H1 (cell line): ENCODE data around the gene TBC1D22A. TPM values are rescaled to one million over a fixed set of nuclear protein-coding genes. Genes with fewer than 3 reads are reported as not detected.

ENCODE experiments used
- CTCF ChIA-PET: fragments of 300-600 bp; sonication (Branson Sonifier 250); formaldehyde crosslinking; loops from one replicate; lab custom pipeline; 2021; ENCODE audit not compliant: partially characterized antibody; lab: Charles Lee
- POLR2A ChIA-PET: fragments of 300-600 bp; sonication (Branson Sonifier 250); formaldehyde crosslinking; loops from one replicate; lab custom pipeline; 2021; ENCODE audit warnings: inconsistent platforms; ENCODE audit not compliant: partially characterized antibody; lab: Charles Lee
- DNase-seq, 2 experiments: peaks; one replicate each; pipeline versions ENCODE4 v3.0.0 to v3.0.0-alpha.2; 2010 to 2022; ENCODE audit warnings: low spot score in 2 of 2, low read depth in 1 of 2, mixed read lengths in 1 of 2
- FAIRE-seq: peaks from 2 replicates; lab custom pipeline; 2011; peaks lifted over from hg19 to GRCh38; lab: Jason Lieb, UNC
- H2AFZ ChIP-seq: 2 replicates; pipeline ENCODE4 v1.8.1; 2012; ENCODE audit warnings: low read length, inconsistent platforms
- H2AK5ac ChIP-seq: 2 replicates; pipeline ENCODE4 v1.6.1; 2013; ENCODE audit warnings: low read depth, low read length
- H2BK120ac ChIP-seq: replicated peaks from 2 replicates; pipeline ENCODE3; 2013; ENCODE audit warnings: low read depth, low read length, inconsistent platforms
- H2BK12ac ChIP-seq: 2 replicates; pipeline ENCODE4 v1.6.1; 2013; ENCODE audit warnings: low read depth, low read length
- H2BK15ac ChIP-seq: 2 replicates; pipeline ENCODE4 v1.6.1; 2013; ENCODE audit warnings: low read length
- H2BK20ac ChIP-seq: 2 replicates; pipeline ENCODE4 v1.6.1; 2013; ENCODE audit warnings: low read length
- H2BK5ac ChIP-seq: 2 replicates; pipeline ENCODE4 v1.6.1; 2013; ENCODE audit warnings: low read depth, low read length
- H3K14ac ChIP-seq: 2 replicates; pipeline ENCODE4 v1.6.1; 2013; ENCODE audit warnings: inconsistent platforms; ENCODE audit not compliant: insufficient read length
- H3K18ac ChIP-seq: 2 replicates; pipeline ENCODE4 v1.6.1; 2013; ENCODE audit warnings: low read length; ENCODE audit errors: extremely low read depth
- H3K23ac ChIP-seq: 2 replicates; pipeline ENCODE4 v1.6.1; 2013; ENCODE audit warnings: inconsistent platforms; ENCODE audit not compliant: insufficient read length
- H3K23me2 ChIP-seq: 2 replicates; pipeline ENCODE4 v1.6.1; 2013; ENCODE audit warnings: low read depth, low read length
- H3K27ac ChIP-seq: 2 replicates; pipeline ENCODE4 v1.6.1; 2011; ENCODE audit warnings: low read depth, low read length, inconsistent platforms
- H3K27me3 ChIP-seq, 4 experiments: replicated peaks in 1 of 4; 1 replicate in 1 of 4; 2 replicates in 3 of 4; pipeline versions ENCODE4 v1.6.1 to v1.8.1; 2011 to 2013; ENCODE audit warnings: low read length in 3 of 4, mild to moderate bottlenecking in 3 of 4, inconsistent platforms in 2 of 4, mixed read lengths in 2 of 4, moderate library complexity in 1 of 4; ENCODE audit not compliant: control insufficient read depth in 3 of 4, insufficient read depth in 3 of 4; ENCODE audit errors: extremely low read depth in 1 of 4
- H3K36me3 ChIP-seq, 4 experiments: 2 replicates each; pipeline versions ENCODE4 v1.6.1 to v1.8.1; 2011 to 2013; ENCODE audit warnings: mild to moderate bottlenecking in 4 of 4, low read length in 3 of 4, moderate library complexity in 2 of 4, control low read depth in 1 of 4, inconsistent platforms in 1 of 4; ENCODE audit not compliant: insufficient read depth in 4 of 4, control insufficient read depth in 2 of 4
- H3K4ac ChIP-seq: replicated peaks from 2 replicates; pipeline ENCODE3; 2013; ENCODE audit warnings: low read length, low read depth, mixed read lengths, inconsistent platforms; ENCODE audit not compliant: insufficient read length
- H3K4me1 ChIP-seq, 4 experiments: replicated peaks in 1 of 4; 1 replicate in 1 of 4; 2 replicates in 3 of 4; pipeline versions ENCODE4 v1.6.1 to v1.8.1; 2011 to 2013; ENCODE audit warnings: low read length in 3 of 4, inconsistent platforms in 2 of 4, mixed read lengths in 1 of 4; ENCODE audit not compliant: insufficient read depth in 4 of 4, control insufficient read depth in 3 of 4
- H3K4me2 ChIP-seq, 2 experiments: 2 replicates each; pipeline versions ENCODE4 v1.6.1 to v1.8.1; 2011 to 2013; ENCODE audit warnings: low read depth in 2 of 2, low read length in 2 of 2, control low read depth in 1 of 2, inconsistent platforms in 1 of 2, mild to moderate bottlenecking in 1 of 2; ENCODE audit not compliant: insufficient read depth in 1 of 2
- H3K4me3 ChIP-seq, 4 experiments: fragments of 200-600, 300-600 bp in 1 of 4; sonication (generic), shearing (Covaris generic), sonication (Bioruptor Twin) in 1 of 4; 2 replicates each; pipeline versions ENCODE4 v1.5.1 to v1.8.1; 2011 to 2016; ENCODE audit warnings: low read length in 4 of 4, low read depth in 3 of 4, control low read depth in 2 of 4, inconsistent platforms in 2 of 4, mild to moderate bottlenecking in 2 of 4, mixed read lengths in 1 of 4, moderate library complexity in 1 of 4; ENCODE audit not compliant: insufficient read depth in 2 of 4; ENCODE audit errors: extremely low read depth in 1 of 4
- H3K56ac ChIP-seq: replicated peaks from 2 replicates; pipeline ENCODE3; 2013; ENCODE audit warnings: low read depth, mild to moderate bottlenecking, mixed read lengths, low read length, inconsistent platforms; ENCODE audit not compliant: insufficient read length
- H3K79me1 ChIP-seq: 2 replicates; pipeline ENCODE4 v1.6.1; 2013; ENCODE audit warnings: low read depth, low read length, control low read depth
- H3K79me2 ChIP-seq, 2 experiments: 2 replicates each; pipeline versions ENCODE4 v1.6.1 to v1.8.1; 2012 to 2013; ENCODE audit warnings: low read length in 2 of 2, mild to moderate bottlenecking in 2 of 2, inconsistent platforms in 1 of 2; ENCODE audit not compliant: insufficient read depth in 2 of 2, control insufficient read depth in 1 of 2
- H3K9ac ChIP-seq, 4 experiments: replicated peaks in 1 of 4; 1 replicate in 1 of 4; 2 replicates in 3 of 4; pipeline versions ENCODE4 v1.6.1 to v1.8.1; 2011 to 2013; ENCODE audit warnings: low read depth in 3 of 4, low read length in 3 of 4, control low read depth in 2 of 4, mild to moderate bottlenecking in 2 of 4, moderate library complexity in 2 of 4, inconsistent platforms in 1 of 4; ENCODE audit errors: extremely low read depth in 1 of 4
- H3K9me3 ChIP-seq, 2 experiments: 2 replicates each; pipeline versions ENCODE4 v1.6.1 to v1.8.1; 2012 to 2013; ENCODE audit warnings: mild to moderate bottlenecking in 2 of 2, moderate library complexity in 2 of 2, control low read depth in 1 of 2, inconsistent platforms in 1 of 2, low read depth in 1 of 2, low read length in 1 of 2, mixed read lengths in 1 of 2; ENCODE audit not compliant: insufficient read depth in 2 of 2
- H4K20me1 ChIP-seq, 2 experiments: replicated peaks in 1 of 2; 2 replicates each; pipeline versions ENCODE3 to v1.8.1; 2011 to 2013; ENCODE audit warnings: inconsistent platforms in 2 of 2, low read length in 2 of 2, mild to moderate bottlenecking in 1 of 2; ENCODE audit not compliant: insufficient read depth in 2 of 2, control insufficient read depth in 1 of 2
- H4K5ac ChIP-seq: 2 replicates; pipeline ENCODE4 v1.6.1; 2013; ENCODE audit warnings: low read length, low read depth, mixed read lengths, inconsistent platforms; ENCODE audit not compliant: insufficient read length
- H4K8ac ChIP-seq: 2 replicates; pipeline ENCODE4 v1.8.0; 2013; ENCODE audit warnings: mild to moderate bottlenecking, moderate library complexity, low read length, inconsistent platforms; ENCODE audit not compliant: insufficient read depth; ENCODE audit errors: extremely low read depth
- H4K91ac ChIP-seq: replicated peaks from 2 replicates; pipeline ENCODE3; 2013; ENCODE audit warnings: low read length, mixed read lengths, inconsistent platforms; ENCODE audit not compliant: insufficient read length
- CHD1 ChIP-seq: IDR thresholded peaks from 2 replicates; pipeline ENCODE4 v1.6.1; 2012; ENCODE audit warnings: low read depth, low read length, improper control_type of control experiment
- KDM1A ChIP-seq: fragments of 200-600, 300-600 bp; sonication (generic); IDR thresholded peaks from 2 replicates; pipeline ENCODE4 v1.7.1; 2016; ENCODE audit warnings: mild to moderate bottlenecking, low read length, borderline replicate concordance
- KDM4A ChIP-seq: IDR thresholded peaks from one replicate; pipeline ENCODE4 v1.7.1; 2012; ENCODE audit warnings: low read depth, mild to moderate bottlenecking, moderate library complexity, low read length, inconsistent platforms; ENCODE audit not compliant: severe bottlenecking
- PHF8 ChIP-seq: fragments of 200-600 bp; sonication (generic); conservative IDR thresholded peaks from 2 replicates; pipeline ENCODE4 v1.7.1; 2012; ENCODE audit warnings: low read depth, mild to moderate bottlenecking, inconsistent platforms, low read length, moderate library complexity
- RXRA ChIP-seq: IDR thresholded peaks from 2 replicates; pipeline ENCODE4 v1.6.1; 2011; ENCODE audit warnings: low read depth, mild to moderate bottlenecking, low read length, moderate library complexity; ENCODE audit not compliant: insufficient read depth
- WGBS, 2 experiments: shearing (Covaris generic) in 1 of 2; methylation state at CpG; one replicate each; pipeline versions ENCODE4 v1.1.6 to v1.1.7; 2013 to 2015; ENCODE audit warnings: low lambda C conversion rate in 2 of 2, mixed read lengths in 2 of 2, inconsistent platforms in 1 of 2, low coverage in 1 of 2, missing lambda C conversion rate in 1 of 2; ENCODE audit not compliant: insufficient replicate concordance in 2 of 2, insufficient coverage in 1 of 2, insufficient read length in 1 of 2; ENCODE audit errors: extremely low coverage in 1 of 2, missing lambda C conversion rate in 1 of 2; 5-methylcytosine and 5-hydroxymethylcytosine counted together
- polyA plus RNA-seq, 7 experiments: library from polyadenylated mRNA; depleted of rRNA in 3 of 7; stranded (reverse) in 5 of 7; unstranded in 2 of 7; fragments of >200 nt in 5 of 7; fragments of 200-250 nt in 2 of 7; gene quantifications; 1 replicate in 5 of 7; 2 replicates in 1 of 7; 4 replicates in 1 of 7; pipeline versions ENCODE4 v1.2.1 to v1.2.3, GENCODE V29; 2011 to 2013; ENCODE audit warnings: missing spikeins in 2 of 7, mixed read lengths in 2 of 7
- total RNA-seq: library from RNA; stranded (reverse); fragmentation: NEBNext Ultra II Directional; extraction: Animal tissue kit (Norgen Biotek cat#: 25700); gene quantifications from 2 replicates; pipeline ENCODE4 v1.2.1, GENCODE V29; 2021

Gene TBC1D22A
- total and polyA plus RNA-seq, 2 of the 8 experiments (the other 6 are each of a cell fraction or from before 2014, with no cell fraction given) = 11.9 to 18.4 TPM

DNA sequence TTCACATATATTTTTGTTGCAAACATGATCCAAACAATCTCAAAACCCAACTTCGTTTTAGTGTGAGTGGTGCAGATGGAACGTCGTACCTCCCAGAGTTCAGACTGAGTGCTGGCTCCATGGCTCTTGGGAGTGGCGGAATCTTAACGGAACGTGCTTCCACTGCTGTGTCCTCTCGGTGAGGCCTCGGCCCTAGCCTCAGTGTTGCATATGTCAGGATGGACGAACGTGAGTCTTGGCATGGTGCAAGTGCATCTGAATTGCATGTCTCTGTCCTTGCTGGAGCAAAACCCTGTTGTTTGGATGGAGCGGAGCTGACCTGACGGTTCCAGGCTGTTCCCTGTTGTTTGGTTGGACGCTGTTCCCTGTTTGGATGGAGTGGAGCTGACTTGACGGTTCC is 306.8 kb downstream of the TBC1D22A start:
- Histone ChIP-seq H4K8ac (no peak overlapping the region; the same call in 1 of the 2 replicates), H3K9me3 (no peaks in the 10 kb centered on the region), H3K79me2 (peaks cover 0 to 3% of the 10 kb centered on the region in 2 experiments; a peak in 1 of 4 replicates), H3K27me3 (no peaks in the 10 kb centered on the region), H4K5ac (no peak overlapping the region), H2BK120ac (no peak overlapping the region), H2BK5ac (no peak overlapping the region), H3K9ac (no peak overlapping the region), H2AK5ac (peak overlapping the region; percentile 9; the same call in 1 of the 2 replicates), H2BK12ac (no peak overlapping the region), H3K4me1 (no peaks in the 10 kb centered on the region; a peak in 1 of 7 replicates), H3K14ac (no peak overlapping the region), H3K4me2 (no peak overlapping the region), H3K23ac (no peak overlapping the region), H2BK20ac (no peak overlapping the region), H3K23me2 (no peaks in the 10 kb centered on the region), H2AFZ (no peak overlapping the region), H3K79me1 (peaks cover 4% of the 10 kb centered on the region; the same call in 1 of the 2 replicates), H4K91ac (no peak overlapping the region), H3K18ac (no peak overlapping the region), H2BK15ac (peak overlapping the region; percentile 61; the same call in 1 of the 2 replicates), H3K27ac (no peak overlapping the region), H4K20me1 (peaks cover 0 to 5% of the 10 kb centered on the region in 2 experiments), H3K4ac (no peak overlapping the region), H3K4me3 (no peak overlapping the region), H3K56ac (no peak overlapping the region), H3K36me3 (no peaks in the 10 kb centered on the region)
- no peak for FAIRE-seq
- no peak for TF ChIP-seq PHF8
- no peak for TF ChIP-seq RXRA
- no peak for TF ChIP-seq KDM1A
- no peak for TF ChIP-seq CHD1
- TF ChIP-seq KDM4A = no peak
- ChIA-PET CTCF (no interaction called here), POLR2A (no interaction called here)
- no peak for DNase-seq
- 86% methylated on average over 13 of the region's 14 CpGs; no CpG with 5 or more reads in 1 of the 2 experiments for whole genome bisulfite sequencing, 2 experiments
